GM19099 (cell line): ENCODE data around the gene SRA1.

Experiments used
- POLR2A ChIP-seq: IDR thresholded peaks from 3 replicates; pipeline ENCODE4 v1.6.1; 2011; ENCODE audit warnings: low read depth; ENCODE audit not compliant: insufficient read length; ENCODE audit errors: extremely low read depth

Gene SRA1

DNA sequence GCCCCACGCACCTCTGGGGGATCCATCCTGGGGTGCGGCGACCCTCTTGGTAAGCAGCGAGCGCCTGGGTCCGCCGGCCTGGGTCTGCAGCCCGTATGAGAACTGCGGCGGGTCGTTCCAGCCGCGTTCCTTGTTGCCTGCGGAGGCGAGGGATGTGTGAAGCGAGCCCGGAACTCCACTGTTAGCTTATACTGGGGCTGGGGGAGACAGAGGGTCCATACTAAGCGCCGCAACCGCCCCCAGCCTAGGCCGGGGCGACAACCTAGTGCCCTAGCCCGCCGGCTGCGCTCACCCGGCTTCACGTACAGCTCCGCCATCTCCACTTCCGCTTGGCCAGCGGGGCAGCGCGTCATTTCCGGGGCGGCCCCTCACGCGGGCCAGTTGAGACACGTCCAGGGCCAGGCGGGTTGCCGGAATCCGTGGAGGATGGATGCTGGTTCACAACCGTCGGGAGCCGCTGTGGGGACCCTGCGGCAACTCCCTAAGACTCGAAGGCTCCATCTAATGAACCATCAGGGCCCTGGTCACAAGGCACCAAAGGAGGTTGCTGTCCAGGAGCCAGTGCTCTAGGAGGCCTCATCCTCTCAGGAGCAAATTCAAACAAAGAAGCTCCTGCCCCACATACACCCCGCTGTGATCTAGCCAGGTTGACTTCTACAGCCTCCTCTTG, at the start of gene SRA1:
TSS of gene SRA1 (minus strand) at position 338 of the 670 bp plus-strand sequence. CDS start at position 317, 21 bp downstream.
- TF ChIP-seq POLR2A, result peak; percentile 97

DNA sequence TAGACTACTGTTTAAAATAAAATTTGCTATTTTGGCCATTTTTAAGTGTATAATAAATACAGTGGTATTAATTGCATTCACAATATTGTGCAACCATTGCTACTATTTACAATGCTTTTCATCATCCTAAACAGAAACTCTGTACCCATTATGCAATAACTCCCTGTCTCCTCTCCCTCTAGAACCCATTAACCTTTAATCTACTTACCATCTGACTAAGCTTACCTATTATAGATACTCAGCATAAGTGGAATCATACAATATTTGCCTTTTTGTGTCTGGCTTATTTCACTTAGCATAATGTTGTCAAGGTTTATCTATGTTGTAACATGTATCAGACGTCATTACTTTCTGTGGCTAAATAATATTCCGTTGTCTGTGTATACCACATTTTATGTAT, 49.8 kb upstream of the SRA1 start:
- no peak for TF ChIP-seq POLR2A

DNA sequence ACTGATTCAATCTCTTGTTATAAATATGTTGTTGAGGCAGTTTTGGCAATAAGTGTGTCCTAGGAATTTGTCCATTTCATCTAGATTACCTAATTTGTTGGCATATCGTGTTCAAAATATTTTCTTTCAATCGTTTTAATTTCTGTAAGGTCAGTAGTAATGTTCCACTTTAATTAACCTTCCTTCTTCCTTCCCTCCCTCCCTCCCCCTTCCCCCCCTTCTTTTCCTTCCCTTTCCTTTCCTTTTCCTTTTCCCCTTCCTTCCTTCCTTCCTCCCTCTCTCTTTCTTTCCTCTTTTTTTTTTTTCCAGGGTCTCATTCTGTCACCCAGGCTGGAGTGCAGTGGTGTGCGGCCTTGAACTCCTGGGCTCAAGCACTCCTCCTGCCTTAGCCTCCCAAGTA, 48.6 kb upstream of the SRA1 start:
- no peak for TF ChIP-seq POLR2A

DNA sequence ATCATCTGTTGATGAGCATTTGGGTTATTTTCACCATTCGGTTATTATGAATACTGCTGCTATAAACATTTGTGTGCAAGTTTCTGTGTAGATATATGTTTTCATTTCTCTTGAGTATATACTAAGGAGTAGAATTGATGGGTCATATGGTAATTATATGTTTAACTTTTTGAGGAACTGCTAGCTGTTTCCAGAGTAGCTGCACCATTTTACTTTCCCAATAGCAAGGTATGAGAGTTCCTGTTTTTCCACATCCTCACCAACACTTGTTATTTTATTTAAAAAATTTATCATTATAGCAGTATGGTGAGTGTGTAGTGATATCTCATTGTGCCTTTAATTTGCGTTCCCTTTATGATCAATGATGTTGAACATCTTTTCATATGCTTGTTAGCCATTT, 46.5 kb upstream of the SRA1 start:
- TF ChIP-seq POLR2A, result no peak

DNA sequence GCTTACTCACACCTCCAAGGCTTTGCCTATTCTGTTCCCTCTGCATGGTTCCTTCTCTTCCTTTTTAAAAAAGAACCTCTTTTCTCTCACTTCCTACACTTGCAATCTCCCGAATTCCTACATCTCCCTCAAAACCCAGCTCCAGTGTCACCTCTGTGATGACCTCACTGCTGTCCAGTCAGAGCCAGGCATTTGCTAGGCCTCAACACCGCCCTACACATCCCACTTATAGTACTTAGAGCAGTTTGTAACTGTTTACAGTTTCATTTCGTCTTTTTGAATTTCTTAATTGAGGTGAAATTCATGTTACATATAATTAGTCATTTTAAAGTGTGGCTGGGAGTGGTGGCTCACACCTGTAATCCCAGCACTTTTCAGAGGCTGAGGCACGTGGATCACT, 44.9 kb upstream of the SRA1 start:
- TF ChIP-seq POLR2A, result no peak

DNA sequence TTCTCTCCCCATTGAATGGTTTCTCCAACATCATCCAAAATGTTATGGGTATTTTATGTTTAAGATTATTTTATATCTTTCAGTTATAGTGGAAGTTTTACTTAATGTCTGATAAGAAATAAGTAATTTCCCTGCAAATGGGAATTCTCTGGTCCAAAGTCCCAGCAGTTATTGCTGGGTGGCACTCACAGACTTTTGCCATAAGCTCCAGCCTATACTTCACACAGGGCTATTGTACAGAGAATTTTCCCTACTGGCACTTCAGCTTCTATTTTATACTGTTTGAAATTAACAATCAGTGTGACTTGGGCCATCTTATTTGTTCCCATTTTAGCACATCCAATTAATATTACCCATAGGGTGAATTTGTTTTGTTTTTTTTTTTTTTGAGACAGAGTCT, 42.8 kb upstream of the SRA1 start:
- TF ChIP-seq POLR2A, result no peak

DNA sequence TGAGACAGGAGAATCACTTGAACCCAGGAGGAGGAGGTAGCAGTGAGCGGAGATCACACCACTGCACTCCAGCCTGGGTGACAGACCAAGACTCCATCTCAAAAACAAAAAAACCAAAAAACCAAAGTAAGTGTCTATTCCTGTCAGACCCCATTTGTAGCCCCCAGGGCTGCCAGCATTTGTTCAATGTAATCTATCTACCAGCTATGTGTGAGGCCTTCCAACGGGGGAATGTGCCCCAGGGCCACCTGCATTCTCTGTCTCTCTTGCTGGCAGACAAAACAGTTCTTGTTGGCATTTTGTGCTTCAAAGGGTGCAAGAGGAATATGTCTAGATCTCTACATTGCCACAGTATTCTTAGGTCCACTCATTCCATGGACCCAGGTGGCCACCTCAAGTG, 41.6 kb upstream of the SRA1 start:
- TF ChIP-seq POLR2A, result no peak

DNA sequence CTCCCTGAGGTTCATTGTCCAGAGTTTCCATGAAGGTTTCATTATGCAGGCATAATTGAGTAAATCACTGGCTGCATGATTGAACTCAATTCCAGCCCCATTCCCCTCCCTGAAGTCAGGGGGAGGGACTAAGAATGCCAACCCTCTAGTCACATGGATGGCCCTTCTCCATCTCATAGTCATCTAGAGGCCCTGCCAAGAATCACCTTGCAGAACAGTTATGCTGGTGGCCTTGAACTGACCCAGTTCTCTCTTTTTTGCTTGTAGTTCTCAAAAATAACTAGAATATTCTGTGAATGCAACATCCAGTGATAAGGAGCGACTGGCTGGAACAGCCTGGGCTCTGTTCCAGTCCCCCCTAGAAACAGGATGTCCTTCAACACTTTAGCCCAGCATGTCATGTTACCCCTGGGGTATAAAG, 39.1 kb upstream of the SRA1 start:
- no peak for TF ChIP-seq POLR2A

DNA sequence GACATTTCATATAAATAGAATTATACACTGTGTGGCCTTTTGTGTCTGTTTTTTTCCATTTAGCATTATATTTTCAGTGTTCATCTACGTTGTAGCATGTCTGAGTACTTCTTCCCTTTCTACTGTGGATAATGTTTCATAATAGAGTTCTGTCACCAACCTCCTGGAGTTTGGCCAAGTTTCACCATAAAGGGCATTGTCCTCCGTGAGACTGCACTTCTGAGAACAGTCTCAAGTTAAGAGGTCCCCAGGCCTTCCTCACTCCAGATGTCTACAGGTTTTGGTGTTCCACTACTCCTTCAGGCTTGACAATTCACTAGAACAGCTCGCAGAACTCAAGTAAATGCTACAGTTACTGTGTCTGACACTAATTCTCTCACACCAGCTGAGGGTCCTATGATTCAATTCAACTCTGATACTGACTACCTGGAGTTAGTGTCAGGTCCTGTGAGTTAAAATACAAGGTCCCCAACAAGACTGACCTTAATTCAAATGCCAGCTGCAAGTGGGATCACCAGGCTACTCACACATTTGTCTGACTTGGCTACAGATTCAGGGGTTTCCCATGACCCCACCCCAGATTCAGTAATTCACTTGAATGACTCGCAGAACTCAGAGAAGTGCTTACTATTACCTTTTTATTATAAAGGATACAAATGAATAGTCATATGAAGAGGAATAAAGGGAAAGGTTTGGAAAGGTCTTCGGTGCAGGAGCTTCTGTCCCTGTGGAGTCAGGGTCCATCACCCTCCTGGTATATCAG, 38.4 kb upstream of the SRA1 start:
- no peak for TF ChIP-seq POLR2A

DNA sequence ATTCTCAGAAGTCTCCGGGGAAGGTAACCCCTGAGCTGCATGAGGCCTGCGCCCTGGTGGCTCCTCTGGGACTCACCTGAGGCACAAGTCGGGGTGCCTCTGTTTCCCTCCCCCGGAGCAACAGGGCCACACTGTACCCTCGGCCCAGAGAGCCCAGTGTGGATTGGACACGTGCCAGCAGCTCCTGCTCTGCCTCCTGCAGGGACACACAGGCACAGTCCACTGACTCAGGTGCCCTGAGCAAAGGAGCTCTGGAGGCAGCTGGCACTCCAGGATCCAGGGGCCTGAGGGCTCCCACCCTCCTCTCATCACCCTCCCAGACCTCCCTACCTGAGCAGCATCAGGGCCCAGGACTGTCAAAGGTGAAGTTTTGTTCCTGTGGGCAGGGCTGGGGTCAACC, 36.9 kb upstream of the SRA1 start:
- TF ChIP-seq POLR2A, result no peak

DNA sequence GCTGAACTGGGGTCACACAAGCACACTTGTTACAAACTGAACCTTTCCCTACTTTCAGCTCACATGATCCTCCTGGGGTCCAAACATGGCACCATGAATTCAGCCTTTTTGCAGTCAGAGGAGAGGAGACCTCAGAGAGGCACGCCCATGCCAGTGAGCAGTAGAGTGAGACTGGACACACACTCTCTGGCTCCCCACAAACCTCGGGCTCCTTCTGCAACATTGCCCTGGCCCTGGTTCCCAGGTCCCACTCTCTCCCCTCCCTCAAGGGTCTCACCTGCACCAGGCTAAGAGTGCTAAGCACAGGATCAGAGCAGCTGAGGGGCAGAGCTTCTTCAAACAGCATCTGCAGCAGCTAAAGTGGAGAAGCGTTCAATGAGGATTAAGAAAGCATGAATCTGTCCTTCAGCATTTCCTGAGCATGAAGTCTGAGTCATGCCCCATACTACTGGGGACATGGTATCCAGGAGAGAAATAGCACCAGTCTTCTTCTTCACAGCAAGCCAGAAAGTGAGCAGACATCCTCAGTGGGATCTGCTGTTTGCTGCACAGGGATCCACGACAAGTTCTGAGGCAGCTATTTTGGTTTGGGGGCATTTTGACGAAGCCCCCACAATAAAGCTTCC, 34.6 kb upstream of the SRA1 start:
- TF ChIP-seq POLR2A, result no peak

DNA sequence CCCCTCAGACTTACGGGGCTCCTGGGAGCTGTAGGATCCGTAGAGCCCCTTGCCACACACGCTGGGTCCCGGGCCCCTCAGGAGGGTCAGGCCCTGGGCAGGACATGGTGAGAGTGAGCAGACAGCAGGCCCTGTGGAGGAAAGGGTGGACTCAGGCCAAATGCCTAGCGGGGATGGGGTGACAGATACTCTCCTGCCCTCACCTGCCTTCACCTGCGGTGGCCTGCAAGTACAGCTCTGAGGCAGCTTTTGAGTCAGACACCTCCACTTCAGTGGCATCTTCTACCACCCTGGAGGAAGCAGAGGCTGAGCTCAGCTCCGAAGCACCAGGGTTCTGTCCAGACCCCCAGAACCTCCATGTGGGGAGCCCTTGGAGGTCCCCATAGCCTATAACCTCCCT, 33.6 kb upstream of the SRA1 start:
- no peak for TF ChIP-seq POLR2A

DNA sequence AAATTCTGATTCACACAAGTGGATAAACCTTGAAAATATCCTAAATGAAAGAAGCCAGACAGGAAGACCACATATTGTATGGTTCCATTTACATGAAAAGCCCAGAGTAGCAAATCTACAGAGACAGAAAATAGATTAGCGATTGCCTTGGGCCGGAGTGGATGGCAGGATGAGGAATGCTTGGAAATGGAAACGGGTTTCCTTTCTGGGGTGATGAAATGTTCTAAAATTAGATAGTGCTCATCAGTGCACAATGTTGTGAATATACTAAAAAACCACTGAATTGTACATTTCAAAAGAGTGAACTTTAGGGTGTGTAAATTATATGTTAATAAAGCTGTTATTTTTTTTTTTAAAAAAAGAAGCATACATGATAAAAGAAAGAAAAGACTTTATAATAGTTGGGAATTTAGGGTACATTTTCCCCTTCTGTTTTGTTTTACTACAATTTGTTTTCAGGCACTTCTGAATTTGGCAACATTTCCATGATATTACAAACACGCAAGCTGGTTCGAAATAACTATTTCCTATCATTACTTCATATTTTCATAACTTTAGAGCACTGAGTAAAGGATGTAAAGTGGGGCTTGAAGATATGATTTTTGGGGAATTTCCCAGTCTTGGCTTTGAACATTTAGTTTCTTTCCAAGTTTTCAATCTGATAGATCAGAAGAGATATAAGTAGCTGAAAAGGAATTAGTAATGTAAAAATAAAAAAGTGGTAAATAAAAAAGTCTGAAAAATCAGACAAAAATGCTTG, 31.2 kb upstream of the SRA1 start:
- TF ChIP-seq POLR2A, result no peak

DNA sequence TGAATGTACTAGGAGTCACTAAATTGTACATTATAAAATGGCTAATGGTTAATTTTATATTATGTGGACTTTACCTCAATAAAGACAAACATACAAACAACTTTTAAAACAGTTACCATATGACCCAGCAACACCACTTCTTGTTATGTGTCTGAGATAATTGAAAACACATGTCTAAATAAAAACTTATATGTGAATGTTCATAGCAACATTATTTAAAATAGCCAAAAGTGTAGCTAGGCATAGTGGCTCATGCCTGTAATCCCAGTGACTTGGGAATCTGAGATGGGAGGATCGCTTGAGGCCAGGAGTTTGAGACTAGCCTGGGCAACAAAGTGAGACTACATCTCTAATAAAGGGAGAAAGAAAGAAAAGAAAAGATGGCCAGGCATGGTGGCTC, 30.2 kb upstream of the SRA1 start:
- TF ChIP-seq POLR2A, result no peak

DNA sequence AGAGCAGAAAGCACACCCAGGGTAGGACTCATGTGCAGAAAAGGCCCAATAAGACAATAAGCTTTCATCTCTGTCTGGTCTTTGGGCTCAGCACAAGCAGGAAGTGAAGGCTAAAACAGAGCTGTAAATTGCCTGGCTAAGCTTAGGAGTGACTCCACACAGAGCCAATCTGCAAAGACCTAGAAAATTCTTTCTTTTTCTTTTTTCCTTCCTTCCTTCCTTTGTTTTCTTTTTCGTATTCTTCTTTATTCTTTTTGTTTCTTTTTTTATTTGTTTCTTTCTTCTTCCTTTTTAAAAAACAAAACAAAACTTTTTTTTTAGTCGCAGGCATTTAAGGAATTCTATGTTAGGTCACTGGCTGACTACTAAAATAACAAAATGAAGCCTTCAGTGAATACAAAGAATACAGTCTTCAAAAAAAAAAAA, 19.5 kb upstream of the SRA1 start:
- TF ChIP-seq POLR2A, result no peak
